Heart left ventricle (tissue), 16 donors: ENCODE measurements around the gene DEPDC1B. TPM values are rescaled to one million over a fixed set of nuclear protein-coding genes. Genes with fewer than 3 reads are reported as not detected.

Experiments used
- ATAC-seq, 4 donors: fragments of 200-7000 bp; cut with Tn5 transposase; one replicate each; pipeline ENCODE4 v1.9.1; 2020 to 2022; ENCODE audit warnings: moderate library complexity in 4 of 4, mild to moderate bottlenecking in 3 of 4, moderate number of reproducible peaks in 1 of 4
- DNase-seq, 5 donors: peaks; one replicate each; pipeline ENCODE4 v3.0.0-alpha.2; 2020
- H3K27ac ChIP-seq, 12 donors: fragments of 200-600 bp; sonication (generic) in 4 of 12; one replicate each; pipeline versions ENCODE4 v1.5.0 to v1.8.0; 2016 to 2022; ENCODE audit warnings: mild to moderate bottlenecking in 2 of 12
- H3K27me3 ChIP-seq, 9 donors: fragments of 200-600 bp; sonication (generic) in 2 of 9; one replicate each; pipeline versions ENCODE4 v1.5.1 to v1.8.0; 2016 to 2022; ENCODE audit warnings: mild to moderate bottlenecking in 3 of 9
- H3K36me3 ChIP-seq, 9 donors: fragments of 200-600 bp; sonication (generic) in 2 of 9; one replicate each; pipeline versions ENCODE4 v1.5.0 to v1.8.0; 2018 to 2022; ENCODE audit warnings: mild to moderate bottlenecking in 2 of 9
- H3K4me1 ChIP-seq, 12 donors: fragments of 200-600 bp; sonication (generic) in 4 of 12; one replicate each; pipeline versions ENCODE4 v1.5.0 to v1.8.0; 2016 to 2022; ENCODE audit warnings: mild to moderate bottlenecking in 3 of 12
- H3K4me3 ChIP-seq, 12 donors: fragments of 200-600 bp; sonication (generic) in 4 of 12; one replicate each; pipeline versions ENCODE4 v1.5.0 to v1.8.0; 2017 to 2022; ENCODE audit warnings: mild to moderate bottlenecking in 9 of 12, moderate library complexity in 4 of 12
- H3K9me3 ChIP-seq, 12 donors: fragments of 200-600 bp; sonication (generic) in 4 of 12; one replicate each; pipeline versions ENCODE4 v1.5.0 to v1.8.0; 2016 to 2022; ENCODE audit warnings: mild to moderate bottlenecking in 1 of 12
- CTCF ChIP-seq, 12 donors: fragments of 200-600 bp; sonication (generic) in 4 of 12; IDR thresholded peaks; one replicate each; pipeline versions ENCODE4 v1.5.0 to v1.8.0; 2018 to 2022; ENCODE audit warnings: antibody characterized with exemption in 12 of 12, mild to moderate bottlenecking in 5 of 12
- POLR2A ChIP-seq, 2 donors: fragments of 450-650 bp; IDR thresholded peaks; one replicate each; pipeline ENCODE4 v1.6.1; 2017; ENCODE audit warnings: antibody characterized with exemption in 2 of 2, mild to moderate bottlenecking in 2 of 2, moderate library complexity in 2 of 2
- WGBS, 4 donors: extraction: QIAGEN DNeasy Blood & Tissue Kit in 2 of 4; methylation state at CpG; one replicate each; pipeline versions ENCODE4 v1.1.5 to v1.1.7; 2013 to 2018; 5-methylcytosine and 5-hydroxymethylcytosine counted together
- intact Hi-C, 10 donors: fragments of 100-400 bp; cut with DNase I; formaldehyde crosslinking; loops; one replicate each; pipeline versions ENCODE4 v1.11.1 to v1.14.2; 2022
- polyA plus RNA-seq, 2 donors: library from polyadenylated mRNA; stranded (reverse); fragments of 200-250 nt; gene quantifications; one replicate each; pipeline ENCODE4 v1.2.3, GENCODE V29; 2013
- total RNA-seq, 9 donors: library from RNA; depleted of rRNA in 2 of 9; stranded (reverse); fragments of >200 nt in 2 of 9; fragmentation: NEBNext Ultra II Directional in 3 of 9; extraction: Animal tissue kit (Norgen Biotek cat#: 25700) in 3 of 9; gene quantifications; one replicate each; pipeline versions ENCODE4 v1.1.0 to v1.2.4, GENCODE V29; 2016 to 2023
- donor health status: ischemic (EF 13 %, LVEDD 7.1; RV severe dilation, severe dysfunction).
- donor health status: healthy with polysubstance abuse.
- donor health status: DM: no; HTN: yes; CAD: no.
- donor health status: DM: no; HTN: no; CAD: no.
- donor health status: ischemic (EF 25% LVEDD 6.9; RV normal size, moderate dysfunction).
- donor health status: ischemic (EF 25% LVEDD 5.7; RV mildly dilated, moderate dysfunction).
- donor health status: healthy.
- donor health status: DM: yes; HTN: yes; CAD: no.
- donor health status: ischemic (EF 35%, LVEDD 5.7; RV mildly dilated, moderate dysfunction).
- donor health status: nonischemic (EF 11% LVEDD 7.7; RV severe dilation, severe dysfunction).
- donor health status: DM: yes; HTN: yes; CAD: no.
- donor health status: PGD.
- donor health status: ischemic (EF 29% LVEDD 5.4; RV normal size, mild dysfunction).
- donor health status: nonischemic (EF 23%, LVEDD 6.1; RV moderate dilation, normal function).

DEPDC1B gene
- total and polyA plus RNA-seq, 11 donors, result 0.10 to 3.1 (median 0.31) TPM; not detected in 5

- Histone ChIP-seq H3K4me3 (no peak overlapping the region), H3K27ac (no peak overlapping the region), H3K4me1 (no peaks in the 10 kb centered on the region), H3K9me3 (peaks cover 0 to 4% (median 0%) of the 10 kb centered on the region in 12 donors), H3K36me3 (no peaks in the 10 kb centered on the region), H3K27me3 (no peaks in the 10 kb centered on the region)
- TF ChIP-seq POLR2A (IDR thresholded peaks at IDR 0.05) (no peak), CTCF (IDR thresholded peaks at IDR 0.05) (no peak)
- 90 to 97% (median 95%) methylated on average over 5 of the region's 5 CpGs for WGBS, 4 donors
- intact Hi-C loops, result loop anchor here (1.0 to 10.0 kb wide), 8 partner anchors 181 to 773 kb away; no protein-coding TSS in a partner anchor
- ATAC-seq (no peak), DNase-seq (no peak)
Measured at GRCh38 chr5:60585618-60586017, 114.3 kb downstream of the DEPDC1B start.

- no peak overlapping the region for H3K27ac ChIP-seq
- 78 to 96% (median 86%) methylated on average over 2 of the region's 2 CpGs for WGBS, 4 donors
- intact Hi-C loops, result loop anchor here in 5 of 10 donors (5.0 to 10.0 kb wide), 4 partner anchors 180 to 770 kb away; no protein-coding TSS in a partner anchor
- ATAC-seq (no peak), DNase-seq (no peak)
- H3K9me3 ChIP-seq, result no peaks in the 10 kb centered on the region
- H3K27me3 ChIP-seq, result no peaks in the 10 kb centered on the region
- TF ChIP-seq POLR2A (IDR thresholded peaks at IDR 0.05) (no peak), CTCF (IDR thresholded peaks at IDR 0.05) (no peak)
- no peaks in the 10 kb centered on the region for H3K4me1 ChIP-seq
- no peaks in the 10 kb centered on the region for H3K36me3 ChIP-seq
- H3K4me3 ChIP-seq, result no peak overlapping the region
Measured at GRCh38 chr5:60584304-60584703, 115.7 kb downstream of the DEPDC1B start.

GRCh38 chr5:60583616-60584015, 116.3 kb downstream of the DEPDC1B start:
- TF ChIP-seq POLR2A (IDR thresholded peaks at IDR 0.05), result no peak
- TF ChIP-seq CTCF (IDR thresholded peaks at IDR 0.05), result no peak
- Histone ChIP-seq H3K4me1 (no peaks in the 10 kb centered on the region), H3K27ac (no peak overlapping the region), H3K27me3 (no peaks in the 10 kb centered on the region), H3K36me3 (no peaks in the 10 kb centered on the region), H3K4me3 (no peak overlapping the region), H3K9me3 (no peaks in the 10 kb centered on the region)
- DNase-seq, result no peak
- intact Hi-C loops, result loop anchor here in 5 of 10 donors (5.0 to 10.0 kb wide), 4 partner anchors 179 to 769 kb away; no protein-coding TSS in a partner anchor
- no peak for ATAC-seq

GRCh38 chr5:60578315-60578714, 121.7 kb downstream of the DEPDC1B start:
- no peaks in the 10 kb centered on the region for H3K27me3 ChIP-seq
- H3K4me1 ChIP-seq, result no peaks in the 10 kb centered on the region
- H3K27ac ChIP-seq, result no peak overlapping the region
- no peak for DNase-seq
- H3K36me3 ChIP-seq, result no peaks in the 10 kb centered on the region
- TF ChIP-seq POLR2A (IDR thresholded peaks at IDR 0.05) (no peak), CTCF (IDR thresholded peaks at IDR 0.05) (no peak)
- intact Hi-C loops, result no loop called here
- WGBS, 4 donors, result 83 to 91% (median 87%) methylated on average over 3 of the region's 3 CpGs
- H3K9me3 ChIP-seq, result peaks cover 0 to 16% (median 2%) of the 10 kb centered on the region in 12 donors
- no peak for ATAC-seq
- H3K4me3 ChIP-seq, result no peak overlapping the region
